A172 (cell line): Measurements from ENCODE around the gene ACACB. TPM values are rescaled to one million over a fixed set of nuclear protein-coding genes. Genes with fewer than 3 reads are reported as not detected.
A peak's percentile ranks its signal among the peaks of the same experiment; 100 is the strongest.
"Not testable (repeated sequence)": the region's sequence is repeated elsewhere in the genome, so short reads cannot be mapped to it uniquely, and the experiment has no call there.

Experiments
- DNase-seq: peaks from one replicate; pipeline ENCODE4 v3.0.0-alpha.2; 2015; ENCODE audit warnings: low spot score
- total RNA-seq: library from RNA; depleted of rRNA; stranded (reverse); fragments of >200 nt; shearing (Covaris generic); gene quantifications from 2 replicates; pipeline ENCODE4 v1.2.3, GENCODE V29; 2014

ACACB gene
- total RNA-seq, 1 experiment from 2014 or later: 3.2 TPM

- DNase-seq: no peak
Measured at GRCh38 chr12:109140560-109140959, 24.2 kb downstream of the ACACB start.

- DNase-seq: no peak
Measured at GRCh38 chr12:109144224-109144623, 27.8 kb downstream of the ACACB start.

- not testable (repeated sequence) for DNase-seq
Measured at GRCh38 chr12:109147126-109147525, 30.7 kb downstream of the ACACB start.

- no peak for DNase-seq
Measured at GRCh38 chr12:109147954-109148353, 31.6 kb downstream of the ACACB start.

GRCh38 chr12:109150124-109150640 is 33.8 kb downstream of the ACACB start:
- no peak for DNase-seq

- no peak for DNase-seq
Measured at GRCh38 chr12:109151457-109151856, 35.1 kb downstream of the ACACB start.

GRCh38 chr12:109153821-109154441 is 37.5 kb downstream of the ACACB start:
- DNase-seq: peak; percentile 10

- DNase-seq: peak; percentile 79
Measured at GRCh38 chr12:109154451-109155438, 38.4 kb downstream of the ACACB start.

GRCh38 chr12:109156036-109156435 is 39.6 kb downstream of the ACACB start:
- no peak for DNase-seq

GRCh38 chr12:109156586-109156985 is 40.2 kb downstream of the ACACB start:
- DNase-seq: no peak

- no peak for DNase-seq
Measured at GRCh38 chr12:109157986-109158385, 41.6 kb downstream of the ACACB start.

- no peak for DNase-seq
Measured at GRCh38 chr12:109160433-109160832, 44.0 kb downstream of the ACACB start.

- no peak for DNase-seq
Measured at GRCh38 chr12:109160873-109161272, 44.5 kb downstream of the ACACB start.

- no peak for DNase-seq
Measured at GRCh38 chr12:109162551-109162950, 46.2 kb downstream of the ACACB start.

- DNase-seq: no peak
Measured at GRCh38 chr12:109163167-109163566, 46.8 kb downstream of the ACACB start.

- DNase-seq: peak; percentile 6
Measured at GRCh38 chr12:109165599-109165998, 49.2 kb downstream of the ACACB start.

GRCh38 chr12:109166371-109166770 is 50.0 kb downstream of the ACACB start:
- no peak for DNase-seq

- no peak for DNase-seq
Measured at GRCh38 chr12:109167781-109168180, 51.4 kb downstream of the ACACB start.

- DNase-seq: no peak
Measured at GRCh38 chr12:109169262-109169661, 52.9 kb downstream of the ACACB start.

GRCh38 chr12:109169686-109170085 is 53.3 kb downstream of the ACACB start:
- DNase-seq: no peak

GRCh38 chr12:109170324-109170723 is 53.9 kb downstream of the ACACB start:
- DNase-seq: no peak

GRCh38 chr12:109172787-109173186 is 56.4 kb downstream of the ACACB start:
- not testable (repeated sequence) for DNase-seq
